Measurements from ENCODE around the gene ARL15.

GRCh38 chr5:54301220-54301619, 9.2 kb downstream of the ARL15 start:
- no peak for TF ChIP-seq ZNF121 (CRISPR knock-in tag; conservative IDR thresholded peaks at IDR 0.05)
- TF ChIP-seq PTTG1 (tag; IDR thresholded peaks at IDR 0.05; ENCODE audit: low read depth), result no peak
- TF ChIP-seq ZNF318 (IDR thresholded peaks at IDR 0.05; ENCODE audit: borderline replicate concordance in 1 of 2, low read depth in 1 of 2), result no peak
- TF ChIP-seq KAT8 (IDR thresholded peaks at IDR 0.05; ENCODE audit: low read depth), result no peak
- TF ChIP-seq JUN (IDR thresholded peaks at IDR 0.05; ENCODE audit: borderline replicate concordance, low read depth, low read length), result no peak
- no peak for TF ChIP-seq JUN (CRISPR knock-in tag; IDR thresholded peaks at IDR 0.05; ENCODE audit: borderline replicate concordance)
- TF ChIP-seq CBX8 (IDR thresholded peaks at IDR 0.05; ENCODE audit: borderline replicate concordance, extremely low read depth, low read depth, low read length, poor library complexity, severe bottlenecking), result no peak
- TF ChIP-seq NR3C1 (CRISPR knock-in tag; IDR thresholded peaks at IDR 0.05), result no peak
- TF ChIP-seq POLR2A (conservative IDR thresholded peaks at IDR 0.05), result no peak
- TF ChIP-seq HMGN3 (IDR thresholded peaks at IDR 0.05; ENCODE audit: borderline replicate concordance, extremely low read depth, insufficient read length, low read depth, low read length), result no peak
- no peak for TF ChIP-seq GTF2F1 (IDR thresholded peaks at IDR 0.05; ENCODE audit: low read depth, low read length)
- no peak for TF ChIP-seq CREM (IDR thresholded peaks at IDR 0.05; ENCODE audit: low read depth)

Data from K562 (cell line).